Dermis lymphatic vessel endothelial cell (primary cell): ENCODE results near the gene ZNF831. TPM values are rescaled to one million over a fixed set of nuclear protein-coding genes. Genes with fewer than 3 reads are reported as not detected.

Experiments used
- total RNA-seq: library from RNA; depleted of rRNA; stranded (reverse); fragments of >200 nt; gene quantifications from 2 replicates; pipeline ENCODE4 v1.2.1, GENCODE V29; 2014

ZNF831 gene
- 0.17 and 0.22 TPM in 2 replicates for total RNA-seq

GRCh38 chr20:59163631-59164530 is at the start of gene ZNF831:
TSS of gene ZNF831 (plus strand) at chr20:59163821. CDS start at chr20:59191020, 27,199 bp downstream.

GRCh38 chr20:59300333-59301081 is 136.9 kb downstream of the ZNF831 start, which contains the start of gene EDN3:
TSS of gene EDN3 (plus strand) at chr20:59300611. CDS start at chr20:59300813, 202 bp downstream.

Other genes starting within 250 kb of the ZNF831 start
- 49.1 and 60.6 TPM in 2 replicates for gene NELFCD, start 182.6 kb upstream of the ZNF831 start, total RNA-seq
- gene CTSZ, start 156.6 kb upstream of the ZNF831 start, total RNA-seq, result 180 and 324 TPM in 2 replicates
- gene TUBB1, start 144.4 kb upstream of the ZNF831 start, total RNA-seq, result not detected in 2 replicates
- gene ATP5F1E, start 131.5 kb upstream of the ZNF831 start, total RNA-seq, result 65.2 and 77.9 TPM in 2 replicates
- gene PRELID3B, start 121.0 kb upstream of the ZNF831 start, total RNA-seq, result 94.8 and 99.9 TPM in 2 replicates
- not detected in 2 replicates for gene EDN3, start 136.8 kb downstream of the ZNF831 start, total RNA-seq